Glomerular visceral epithelial cell (primary cell): ENCODE measurements around the gene BFSP2.
"Not testable (repeated sequence)": the region's sequence is repeated elsewhere in the genome, so short reads cannot be mapped to it uniquely, and the experiment has no call there.

ENCODE experiments used
- DNase-seq: peaks from one replicate; pipeline ENCODE4 v3.0.0-alpha.2; 2016; ENCODE audit errors: extremely low spot score

Gene BFSP2

DNA sequence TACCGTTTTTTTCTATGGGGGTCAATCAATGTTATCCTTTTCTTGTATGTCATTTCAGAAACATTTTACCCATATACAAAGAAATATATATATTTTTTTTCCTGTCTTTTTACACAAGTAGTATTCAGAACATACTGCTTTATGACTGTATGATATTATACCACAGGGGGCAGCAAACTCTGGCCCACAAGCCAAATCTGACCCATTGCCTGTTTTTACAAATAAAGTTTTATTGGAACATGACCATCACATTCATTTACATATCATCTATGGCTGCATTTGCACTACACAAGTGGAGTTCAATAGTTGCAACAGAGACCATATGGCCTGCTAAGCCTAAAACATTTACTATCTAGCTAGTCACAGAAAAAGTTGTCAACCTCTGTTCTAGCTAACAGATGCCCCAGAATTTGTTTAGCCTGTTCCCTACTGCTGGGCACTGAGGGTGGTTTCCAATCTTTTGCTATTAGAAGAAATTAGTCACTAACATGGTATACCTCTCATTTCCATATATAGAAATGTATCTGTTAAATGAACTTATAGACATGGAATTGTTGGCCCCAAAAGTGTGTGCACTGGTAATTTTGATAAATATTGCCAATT is 57.7 kb downstream of the BFSP2 start:
- no peak for DNase-seq

DNA sequence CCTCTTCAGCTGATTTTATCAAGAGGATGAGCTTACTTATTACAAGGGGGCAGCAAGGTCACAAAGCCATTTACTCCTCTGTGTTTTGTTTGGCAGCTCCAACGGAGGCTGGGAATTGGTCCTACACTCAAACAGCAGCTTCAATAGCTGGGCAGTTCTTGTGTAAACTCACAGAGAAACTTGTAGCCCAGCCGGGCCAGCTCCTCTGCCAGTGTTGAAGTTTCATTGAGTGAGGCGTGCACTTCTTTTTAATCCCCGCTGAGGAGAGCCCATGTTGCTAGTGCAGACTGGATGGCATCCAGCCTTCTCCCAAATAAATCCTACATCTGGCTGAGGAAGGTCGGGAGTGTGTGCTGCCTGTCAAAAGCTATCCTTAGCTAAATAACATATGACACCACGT is 59.5 kb downstream of the BFSP2 start:
- DNase-seq = no peak

DNA sequence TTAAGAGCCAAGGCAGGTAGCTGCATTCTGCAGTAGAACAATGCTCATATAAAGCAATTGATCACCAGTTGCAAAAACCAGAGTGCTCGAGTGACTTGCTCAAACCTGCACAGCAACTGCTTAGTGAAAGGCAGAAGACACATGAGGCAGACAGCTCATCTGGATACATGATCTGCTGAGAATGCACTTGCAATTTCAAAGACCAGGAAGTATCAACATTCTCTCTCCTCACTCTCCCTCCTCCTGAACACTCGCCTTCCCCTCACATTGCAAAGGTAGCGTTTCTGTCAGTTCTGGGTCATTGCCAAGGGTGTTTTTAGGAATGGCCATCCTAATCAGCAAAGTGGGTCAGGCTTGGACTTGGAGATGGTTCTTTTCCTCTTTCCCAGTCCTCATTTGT is 61.0 kb downstream of the BFSP2 start:
- DNase-seq = no peak

DNA sequence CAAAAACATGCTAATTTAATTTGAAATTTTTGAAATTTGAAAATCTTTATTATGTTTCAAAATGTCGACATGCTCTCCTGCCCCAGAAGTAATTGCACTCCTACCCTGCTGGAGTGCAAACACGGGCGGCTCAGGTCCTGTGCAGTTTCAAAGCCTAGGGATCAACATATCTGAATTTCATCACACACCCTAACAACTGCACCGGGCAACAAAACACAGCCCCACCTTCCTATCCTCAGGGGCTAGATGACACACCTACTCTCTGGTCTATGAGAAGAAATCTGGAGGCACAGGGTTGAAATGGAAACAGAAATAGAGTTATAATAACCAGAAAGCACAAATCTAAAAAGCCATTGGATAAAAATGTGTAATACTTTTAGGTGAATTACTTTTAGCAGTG is 61.4 kb downstream of the BFSP2 start:
- no peak for DNase-seq

DNA sequence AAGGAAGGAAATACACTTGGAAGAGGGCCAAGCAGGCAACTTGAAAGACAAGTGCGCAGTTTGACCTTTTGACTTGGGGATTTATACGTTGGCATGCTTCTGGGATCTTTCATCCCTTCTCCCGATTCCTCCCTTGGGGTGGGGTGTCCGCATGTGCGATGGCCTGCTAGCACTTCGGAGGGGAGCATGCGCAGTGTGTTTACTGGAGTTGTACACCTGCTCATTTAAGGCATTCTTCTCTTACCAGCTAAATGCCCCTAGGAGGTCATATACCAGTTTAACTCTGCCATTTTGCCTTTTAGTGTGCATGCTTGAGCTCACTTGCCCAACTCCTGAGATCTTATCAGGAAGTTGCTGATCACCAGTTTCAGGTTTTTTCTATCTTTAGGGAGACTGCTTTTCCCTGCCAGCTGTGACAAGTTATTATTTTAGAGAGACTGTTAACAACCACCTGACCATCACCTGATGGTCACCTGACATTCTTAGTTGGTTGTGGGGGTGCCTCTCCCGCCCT is 63.5 kb downstream of the BFSP2 start:
- no peak for DNase-seq

DNA sequence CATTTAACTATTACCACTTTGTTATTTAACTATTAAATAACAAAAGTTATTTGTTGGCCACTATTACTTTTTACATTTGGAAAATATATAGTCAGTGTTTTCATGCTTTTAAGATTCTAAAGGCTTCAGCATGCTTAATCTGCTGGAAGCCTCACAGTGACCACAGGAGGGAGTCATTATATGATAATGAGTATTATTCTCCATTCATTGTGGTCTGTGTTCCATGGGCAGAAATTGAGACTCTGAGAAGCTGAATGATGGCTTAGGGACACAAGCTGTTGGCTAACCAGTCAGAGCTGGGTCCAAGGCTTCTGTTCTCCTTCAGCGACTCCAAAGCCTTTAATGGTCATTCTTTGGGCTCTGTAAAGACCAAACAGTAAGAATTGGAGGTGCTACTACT is 64.7 kb downstream of the BFSP2 start:
- peak; percentile 53 for DNase-seq

DNA sequence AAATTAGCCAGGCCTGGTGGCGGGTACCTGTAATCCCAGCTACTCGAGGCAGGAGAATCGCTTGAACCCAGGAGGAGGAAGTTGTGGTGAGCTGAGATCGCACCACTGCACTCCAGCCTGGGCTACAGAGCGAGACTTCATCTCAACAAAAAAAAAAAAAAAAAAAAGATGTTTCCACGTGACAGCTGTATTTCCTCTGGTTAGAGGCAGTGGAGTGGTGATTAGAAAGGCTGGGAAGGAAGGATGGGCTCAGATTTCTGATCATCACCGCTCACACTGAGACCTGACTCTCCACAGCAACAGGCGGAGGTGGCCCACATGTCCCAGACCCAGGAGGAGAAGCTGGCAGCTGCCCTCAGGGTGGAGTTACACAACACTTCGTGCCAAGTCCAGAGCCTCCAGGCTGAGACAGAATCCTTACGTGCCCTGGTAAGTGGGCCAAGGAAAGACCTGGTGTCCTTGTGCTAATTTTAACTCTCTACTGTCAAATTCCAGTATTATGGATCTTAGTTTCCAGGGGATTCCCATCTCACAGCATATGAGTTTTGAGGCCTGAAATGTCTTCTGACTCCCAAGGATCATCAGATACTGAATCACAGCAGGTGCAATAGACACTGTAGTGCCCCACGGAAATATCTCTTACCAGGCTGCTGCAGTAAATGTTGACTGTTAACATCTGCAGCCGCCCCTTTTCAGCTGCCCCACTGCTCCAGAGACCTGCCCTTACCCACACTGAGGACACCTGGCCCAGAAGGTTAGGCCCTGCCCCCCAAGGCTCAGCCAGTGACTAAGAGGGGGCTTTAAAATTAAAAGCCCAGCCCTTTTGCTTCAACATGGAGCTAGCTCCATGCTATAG is 66.9 kb downstream of the BFSP2 start:
- no peak for DNase-seq

DNA sequence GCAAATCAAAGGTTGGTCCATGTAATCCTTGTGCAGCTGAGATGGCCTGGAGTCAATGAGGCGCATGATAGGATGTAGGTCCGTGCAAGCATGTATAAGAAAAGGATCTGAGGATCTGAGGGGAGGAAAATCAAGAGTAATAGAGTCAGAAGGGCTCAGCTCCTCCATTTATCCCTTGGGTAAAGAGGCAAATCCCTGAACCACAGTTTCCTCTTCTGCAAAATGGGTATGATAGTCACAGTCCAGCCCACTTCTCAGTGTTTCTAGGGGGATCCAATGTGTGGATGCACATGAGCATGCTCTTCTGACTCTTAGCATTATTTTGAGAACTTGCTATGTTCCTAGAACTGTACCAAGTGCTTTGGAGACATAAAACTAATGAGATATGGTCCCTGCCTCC is 67.9 kb downstream of the BFSP2 start:
- no peak for DNase-seq

DNA sequence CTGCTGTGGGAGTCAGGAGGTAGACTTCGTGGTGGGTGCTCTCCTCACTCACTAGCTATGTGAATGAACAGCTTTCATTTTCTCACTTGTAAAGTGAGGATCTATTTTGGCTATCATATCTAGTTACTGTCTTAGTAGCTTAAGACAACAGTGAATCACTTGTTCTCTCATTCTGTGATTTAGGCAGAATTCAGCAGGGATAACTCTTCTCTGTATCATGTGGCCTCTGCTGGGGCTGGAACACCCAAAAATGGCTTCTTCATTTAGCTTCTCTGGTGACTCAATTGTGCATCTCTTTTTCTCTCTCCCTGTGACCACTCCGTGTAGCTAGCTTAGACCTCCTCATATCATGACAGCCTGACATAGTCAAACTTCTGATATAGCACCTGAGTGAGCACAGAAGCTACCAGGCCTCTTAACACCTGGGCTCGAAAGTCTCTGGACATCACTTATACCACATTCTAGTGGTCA is 68.4 kb downstream of the BFSP2 start:
- DNase-seq = no peak

DNA sequence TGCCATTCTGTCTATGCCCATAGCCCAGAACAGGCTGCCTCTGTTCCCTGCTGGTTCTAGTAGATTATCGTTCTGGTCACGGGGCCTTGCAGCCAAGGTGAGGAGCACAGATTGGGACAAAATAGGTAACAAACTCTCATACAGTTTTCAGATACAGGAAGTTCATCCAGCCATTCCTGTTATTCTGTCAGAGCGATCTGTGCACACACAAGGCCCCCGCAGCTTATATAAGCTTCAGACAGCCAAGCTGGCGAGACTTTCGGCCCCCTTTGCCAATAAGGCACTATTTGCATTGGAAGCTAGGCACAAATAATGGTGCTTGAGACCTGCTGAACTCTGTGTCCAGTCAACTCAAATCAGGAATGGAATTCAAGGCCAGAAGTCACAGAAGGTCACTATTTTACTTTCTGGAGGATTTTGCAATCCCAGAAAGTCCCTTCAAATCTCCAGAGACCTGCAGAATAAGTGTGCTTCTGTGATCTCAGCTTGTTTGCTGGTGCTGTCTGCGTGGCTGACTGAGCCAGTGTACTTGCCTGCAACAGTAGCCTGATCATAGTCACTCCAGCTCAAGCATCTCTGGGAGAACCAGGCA is 69.4 kb downstream of the BFSP2 start:
- DNase-seq = peak; percentile 17

DNA sequence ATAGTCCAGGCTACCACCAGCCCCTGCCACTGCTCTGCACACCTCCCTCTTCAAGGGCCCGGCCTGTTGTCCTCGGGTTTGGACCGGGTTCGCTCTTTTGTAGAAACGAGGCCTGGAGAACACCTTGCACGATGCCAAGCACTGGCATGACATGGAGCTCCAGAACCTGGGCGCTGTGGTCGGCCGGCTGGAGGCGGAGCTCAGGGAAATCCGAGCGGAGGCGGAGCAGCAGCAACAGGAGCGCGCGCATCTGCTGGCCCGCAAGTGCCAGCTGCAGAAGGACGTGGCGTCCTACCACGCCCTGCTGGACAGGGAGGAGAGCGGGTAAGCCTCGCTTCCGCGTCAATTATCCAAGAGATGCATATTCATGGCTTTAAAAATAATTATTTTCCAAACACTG is 72.4 kb downstream of the BFSP2 start:
- no peak for DNase-seq

DNA sequence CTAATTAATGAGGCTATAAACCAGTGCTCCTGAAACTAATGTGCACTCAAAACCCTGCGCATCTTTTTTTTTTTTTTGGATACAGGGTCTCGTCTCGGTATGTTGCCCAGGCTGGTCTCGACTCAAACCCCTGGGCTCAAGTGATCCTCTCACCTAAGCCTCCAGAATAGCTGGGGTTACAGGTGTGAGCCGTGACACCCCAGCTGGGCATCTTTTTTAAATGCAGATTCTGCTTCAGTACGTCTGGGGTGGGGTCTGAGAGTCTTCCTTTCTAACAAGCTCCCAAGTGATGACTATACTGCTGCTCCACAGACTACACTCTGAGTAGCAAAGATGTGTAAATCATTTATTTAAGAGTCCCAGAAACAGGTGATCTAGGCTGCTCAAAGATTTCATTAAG is 73.0 kb downstream of the BFSP2 start:
- DNase-seq = no peak

DNA sequence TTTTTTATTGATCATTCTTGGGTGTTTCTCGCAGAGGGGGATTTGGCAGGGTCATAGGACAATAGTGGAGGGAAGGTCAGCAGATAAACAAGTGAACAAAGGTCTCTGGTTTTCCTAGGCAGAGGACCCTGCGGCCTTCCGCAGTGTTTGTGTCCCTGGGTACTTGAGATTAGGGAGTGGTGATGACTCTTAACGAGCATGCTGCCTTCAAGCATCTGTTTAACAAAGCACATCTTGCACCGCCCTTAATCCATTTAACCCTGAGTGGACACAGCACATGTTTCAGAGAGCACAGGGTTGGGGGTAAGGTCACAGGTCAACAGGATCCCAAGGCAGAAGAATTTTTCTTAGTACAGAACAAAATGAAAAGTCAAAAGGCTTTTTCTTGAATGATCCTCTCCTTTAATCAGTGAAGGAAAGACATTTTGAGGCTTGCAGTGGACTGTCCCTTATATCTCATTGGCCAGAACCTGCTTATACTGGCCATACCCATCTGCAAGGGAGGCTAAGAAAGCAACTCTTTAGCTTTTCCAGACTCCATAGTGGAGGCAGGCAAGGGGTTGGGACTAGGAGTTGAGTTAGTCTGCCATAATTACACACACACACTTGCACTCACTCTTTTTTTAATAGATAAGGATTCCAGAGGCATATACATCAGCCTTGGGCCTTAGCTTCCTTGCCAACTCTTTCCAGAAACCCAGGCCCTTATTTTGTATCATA is 73.8 kb downstream of the BFSP2 start:
- not testable (repeated sequence) for DNase-seq

DNA sequence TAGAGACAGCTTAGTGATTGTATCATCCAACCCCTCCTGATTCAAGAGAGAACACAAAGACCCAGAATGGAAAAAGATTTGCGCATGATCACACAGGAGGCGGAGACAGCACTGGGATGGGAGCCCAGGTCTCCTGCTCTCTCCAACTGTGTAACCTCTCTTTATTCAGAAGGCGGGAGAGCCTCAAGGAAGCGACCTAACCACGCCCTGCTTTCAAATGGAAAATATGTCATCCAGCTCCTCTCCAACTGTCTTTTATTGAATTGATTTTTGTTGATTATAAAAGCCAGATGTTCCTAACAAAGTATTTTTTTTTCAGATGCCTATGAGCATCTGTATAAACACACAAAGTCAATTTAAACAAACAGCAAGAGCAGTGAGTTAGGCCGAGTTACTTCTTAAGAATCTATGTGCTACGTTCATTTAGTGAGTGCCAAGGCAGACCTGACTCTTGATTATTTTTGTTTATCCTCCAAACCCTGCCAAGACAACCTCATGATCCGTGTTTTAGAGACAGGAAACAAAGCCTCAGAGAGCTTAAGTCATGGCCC is 74.5 kb downstream of the BFSP2 start:
- no peak for DNase-seq

DNA sequence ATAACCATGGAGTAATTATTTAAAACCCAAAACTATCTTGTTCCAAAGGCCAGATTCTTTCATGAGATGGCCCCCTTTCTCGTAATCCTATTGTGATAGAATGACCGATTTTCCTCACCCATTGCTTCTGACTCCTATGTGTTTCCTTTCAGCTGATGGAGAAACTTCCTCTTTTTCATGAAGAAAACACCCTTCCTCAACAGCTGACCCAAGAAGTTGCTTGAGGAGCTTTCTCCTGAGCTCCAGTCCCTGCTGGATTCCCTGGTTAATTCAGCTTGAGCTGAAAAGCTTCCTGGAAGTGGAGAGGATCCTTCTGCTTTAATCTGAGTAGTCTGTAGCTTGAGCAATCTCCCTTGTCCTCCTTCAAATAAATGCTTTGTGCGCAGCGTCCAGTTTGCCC is 75.0 kb downstream of the BFSP2 start:
- DNase-seq = no peak

DNA sequence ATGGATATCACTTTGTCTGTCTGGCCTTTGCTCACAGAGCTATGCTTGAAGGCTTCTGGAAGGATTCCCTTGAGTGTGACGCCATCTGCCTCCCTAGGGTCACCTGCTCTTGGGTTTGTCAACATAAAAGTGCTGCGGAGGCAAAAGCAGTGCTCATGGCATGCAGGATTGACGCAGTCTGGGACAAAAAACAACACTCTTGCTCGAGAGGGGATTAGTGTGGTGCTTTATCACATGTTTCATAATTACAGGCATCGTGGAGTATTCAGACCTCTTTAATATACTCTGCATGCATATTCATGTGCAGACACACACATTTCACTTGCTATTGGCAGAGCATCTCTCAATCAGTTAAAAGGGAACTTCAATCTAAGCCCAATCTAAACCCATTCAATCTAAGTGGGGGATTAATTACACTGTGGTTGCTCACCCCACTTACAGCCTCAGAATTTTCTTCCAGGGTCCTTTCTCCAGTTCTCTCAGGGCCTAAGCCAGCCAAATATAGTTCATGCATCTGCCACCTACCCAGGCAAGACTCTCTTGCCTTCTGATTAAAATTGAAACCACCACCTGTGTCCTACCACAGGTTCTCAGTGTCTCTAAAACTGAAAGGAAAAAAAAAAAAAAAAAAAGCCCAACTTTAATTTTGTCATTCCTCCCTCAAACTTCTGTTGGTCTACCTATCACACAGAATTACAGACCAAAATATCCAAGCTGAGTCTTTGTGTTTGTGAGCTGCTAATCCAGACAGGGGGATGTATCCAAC is 75.6 kb downstream of the BFSP2 start:
- no peak for DNase-seq

DNA sequence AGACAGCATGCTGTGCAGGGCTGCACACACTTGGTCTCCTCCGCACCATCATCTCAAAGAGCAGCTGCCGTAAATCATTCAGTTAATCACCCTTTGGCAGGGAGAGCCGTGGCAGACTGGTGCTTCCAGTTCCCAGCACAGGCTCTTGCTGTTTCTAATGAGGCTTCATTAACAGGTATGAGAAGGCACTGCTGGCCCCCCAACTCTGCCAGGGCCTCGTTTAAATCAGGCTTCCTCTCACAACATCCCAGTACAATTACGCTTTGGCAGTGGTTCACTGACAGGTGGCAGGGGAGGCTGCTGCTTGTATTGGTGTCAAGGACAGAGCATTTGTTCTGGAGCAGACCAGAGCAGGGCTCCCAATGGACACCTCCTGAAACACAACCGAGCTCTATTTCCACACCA is 77.1 kb downstream of the BFSP2 start:
- no peak for DNase-seq

DNA sequence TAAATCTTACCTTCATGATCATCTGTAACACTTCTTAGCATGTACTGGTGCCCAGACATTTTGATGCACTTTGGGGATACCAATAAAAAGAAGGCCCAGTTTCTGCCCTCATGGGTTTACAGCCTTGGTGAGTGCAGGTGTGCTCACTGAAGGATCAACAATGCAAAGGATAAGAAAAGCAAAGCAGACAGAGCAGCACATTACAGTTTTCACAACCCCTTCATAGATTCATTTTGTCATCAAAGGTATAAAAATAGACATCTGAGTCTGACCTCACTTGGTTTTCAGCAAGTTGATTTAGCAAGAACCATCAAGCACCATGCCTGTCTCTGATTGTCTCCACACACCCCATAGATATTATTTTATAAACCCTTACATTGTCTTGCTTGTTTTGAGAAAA is 77.6 kb downstream of the BFSP2 start:
- DNase-seq = no peak

DNA sequence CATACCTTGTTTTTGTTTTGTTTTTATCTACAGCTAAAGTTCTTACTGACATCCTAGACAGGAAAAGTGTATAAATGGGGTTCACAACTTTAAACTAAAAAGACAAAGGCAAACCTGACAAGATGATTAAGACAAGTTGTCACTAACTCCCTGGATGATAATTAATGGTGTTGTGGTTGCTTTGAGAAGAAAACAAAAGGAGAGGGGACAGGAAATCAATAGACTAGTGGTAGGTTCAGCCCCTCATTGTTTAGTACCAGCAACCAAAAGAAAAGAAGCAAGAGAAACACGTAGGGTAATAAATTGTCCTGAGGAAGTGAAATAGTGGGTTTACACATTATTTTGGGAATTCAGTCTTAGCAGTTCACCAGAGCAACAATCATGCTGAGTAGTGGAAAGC is 78.8 kb downstream of the BFSP2 start:
- no peak for DNase-seq

DNA sequence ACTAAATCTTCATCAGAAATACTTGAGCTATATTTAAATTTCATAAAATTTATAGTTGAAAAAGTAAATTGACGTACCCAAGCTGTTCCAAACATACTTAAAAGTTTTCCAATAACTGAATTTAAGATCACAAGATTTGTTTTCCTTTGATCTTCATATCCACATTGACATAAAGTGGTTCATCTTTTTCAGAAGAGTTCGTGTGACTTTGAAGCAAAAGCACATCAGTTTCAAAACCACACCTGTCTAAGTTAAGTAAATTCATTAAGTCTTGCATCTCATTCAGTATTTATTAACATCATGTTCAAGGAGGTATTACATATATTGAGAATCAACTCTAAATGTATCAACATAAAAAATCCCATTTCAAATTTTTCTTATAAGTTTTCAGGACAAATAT is 79.5 kb downstream of the BFSP2 start:
- DNase-seq = no peak
